ENCODE data around the gene SAMD4A. TPM values are rescaled to one million over a fixed set of nuclear protein-coding genes. Genes with fewer than 3 reads are reported as not detected.
"Not testable (repeated sequence)": the region's sequence is repeated elsewhere in the genome, so short reads cannot be mapped to it uniquely, and the experiment has no call there.

SAMD4A gene
- total and polyA plus RNA-seq, 2 of the 4 experiments (the other 2 are of a cell fraction), result 22.9 to 38.2 TPM

DNA sequence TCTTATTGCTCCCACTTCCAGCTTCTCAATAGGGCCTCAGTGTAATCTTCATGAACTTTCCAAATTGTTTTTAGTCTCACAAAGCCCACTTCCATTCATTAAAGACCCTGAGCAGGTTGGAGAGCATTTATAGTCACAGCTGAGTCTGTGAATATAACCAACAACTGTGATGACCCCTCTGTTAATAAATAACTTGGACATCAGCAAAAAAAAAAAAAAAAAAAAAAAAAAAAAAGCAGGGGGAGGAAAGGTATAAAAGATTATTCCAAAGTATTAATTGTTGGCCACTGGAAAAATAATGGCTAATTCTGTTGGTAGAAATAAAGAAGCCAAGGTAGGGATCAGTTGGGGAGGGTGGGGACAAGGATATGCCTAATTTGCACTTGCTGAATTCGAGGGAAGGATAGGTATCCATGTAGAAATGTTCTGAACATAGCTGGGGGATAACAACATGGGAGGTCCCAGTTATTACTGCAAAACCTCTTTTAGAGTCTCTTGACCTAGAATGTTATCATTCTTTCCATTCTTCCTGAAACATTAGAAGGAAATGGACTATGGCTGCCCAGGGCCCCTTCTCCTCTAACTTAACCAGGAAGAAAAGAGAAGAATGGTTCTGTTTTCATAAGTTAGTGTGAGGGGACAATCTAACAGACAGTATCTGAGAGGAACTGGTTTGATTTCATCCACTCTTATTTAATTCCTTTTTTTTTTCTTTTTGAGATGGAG, 56.5 kb downstream of the SAMD4A start (continued):
- TF ChIP-seq, protein P1, sequence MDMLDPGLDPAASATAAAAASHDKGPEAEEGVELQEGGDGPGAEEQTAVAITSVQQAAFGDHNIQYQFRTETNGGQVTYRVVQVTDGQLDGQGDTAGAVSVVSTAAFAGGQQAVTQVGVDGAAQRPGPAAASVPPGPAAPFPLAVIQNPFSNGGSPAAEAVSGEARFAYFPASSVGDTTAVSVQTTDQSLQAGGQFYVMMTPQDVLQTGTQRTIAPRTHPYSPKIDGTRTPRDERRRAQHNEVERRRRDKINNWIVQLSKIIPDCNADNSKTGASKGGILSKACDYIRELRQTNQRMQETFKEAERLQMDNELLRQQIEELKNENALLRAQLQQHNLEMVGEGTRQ (IDR thresholded peaks at IDR 0.05; ENCODE audit: low read depth, low read length), result no peak
- TF ChIP-seq RCOR1 (IDR thresholded peaks at IDR 0.05; ENCODE audit: insufficient replicate concordance, low read length), result no peak

DNA sequence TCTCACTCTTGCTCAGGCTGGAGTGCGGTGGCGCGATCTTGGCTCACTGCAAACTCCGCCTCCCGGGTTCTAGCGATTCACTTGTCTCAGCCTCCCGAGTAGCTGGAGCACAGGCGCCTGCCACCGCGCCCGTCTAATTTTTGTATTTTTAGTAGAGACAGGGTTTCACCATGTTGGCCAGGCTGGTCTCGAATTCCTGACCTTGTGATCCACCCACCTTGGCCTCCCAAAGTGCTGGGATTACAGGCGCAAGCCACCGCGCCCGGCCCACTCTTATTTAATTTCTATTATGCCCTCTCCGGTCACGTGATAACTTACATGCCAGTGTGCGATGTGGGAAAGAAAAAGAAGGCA, 57.1 kb downstream of the SAMD4A start:
- peak overlapping the region; percentile 90 for H2AK5ac ChIP-seq (ENCODE audit: low read depth, low read length)
- WGBS, 2 experiments (ENCODE audit: extremely low coverage in 2 of 2, insufficient read length in 1 of 2), result 100% methylated on average over 2 of the region's 19 CpGs; no CpG with 5 or more reads in 1 of the 2 experiments
- peak overlapping the region; percentile 81 for H3K18ac ChIP-seq (ENCODE audit: low read depth, low read length)
- H3K9me1 ChIP-seq (ENCODE audit: insufficient read depth, low read length), result peaks cover 38% of the 10 kb centered on the region
- dilution Hi-C loops (cut with HindIII; ENCODE audit: low sequenced_read_pairs, unreplicated experiment); ATAC-seq (ENCODE audit: low read depth); H3K27me3 ChIP-seq (ENCODE audit: control insufficient read depth, insufficient read depth, low read length); H3K9me3 ChIP-seq (ENCODE audit: control insufficient read depth, insufficient read depth, low read length); H3K36me3 ChIP-seq (ENCODE audit: control insufficient read depth, insufficient read depth, low read length); DNase-seq; POLR2A ChIA-PET (ENCODE audit: unreplicated experiment); in situ Hi-C loops (cut with MboI; ENCODE audit: low sequenced_read_pairs); H2AFZ ChIP-seq (replicated peaks; ENCODE audit: low read length, poor library complexity); BruUV-seq (replicated peaks); CTCF ChIA-PET; H3K56ac ChIP-seq (ENCODE audit: extremely low read depth, insufficient read depth, low read length); intact Hi-C loops (cut with micrococcal nuclease); H3K4me3 ChIP-seq (ENCODE audit: insufficient read depth, low read depth, low read length): not testable (repeated sequence)
- H4K8ac ChIP-seq (ENCODE audit: low read depth in 2 of 2, low read length in 2 of 2), result peak overlapping the region in 1 of 2 experiments; percentile 37; a peak in 1 of 4 replicates
- H2AK9ac ChIP-seq (replicated peaks; ENCODE audit: low read depth, low read length, poor library complexity), result peak overlapping the region; percentile 22
- H3K79me1 ChIP-seq (ENCODE audit: low read depth in 1 of 2, low read length in 2 of 2), result peaks cover 44 to 87% of the 10 kb centered on the region in 2 experiments
- H3K14ac ChIP-seq (replicated peaks; ENCODE audit: low read depth, low read length), result peak overlapping the region; percentile 77
- peak overlapping the region; percentile 75 for H3K4ac ChIP-seq (ENCODE audit: low read depth, low read length)
- H3K9ac ChIP-seq (ENCODE audit: low read depth, low read length), result peak overlapping the region; percentile 13; the same call in 1 of the 2 replicates
- H2BK5ac ChIP-seq (ENCODE audit: low read depth, low read length, poor library complexity, severe bottlenecking), result peak overlapping the region; percentile 80
- peaks cover 41% of the 10 kb centered on the region for H4K20me1 ChIP-seq (ENCODE audit: insufficient read depth, low read length)
- H2BK120ac ChIP-seq (ENCODE audit: low read depth, low read length), result peak overlapping the region; percentile 86
- peaks cover 34% of the 10 kb centered on the region for H3K4me1 ChIP-seq (ENCODE audit: control insufficient read depth, insufficient read depth, low read length)
- H2BK15ac ChIP-seq (ENCODE audit: low read depth, low read length), result peak overlapping the region; percentile 82; the same call in 2 of the 3 replicates
- peak overlapping the region; percentile 85; the same call in 1 of the 2 replicates for H3K23ac ChIP-seq (ENCODE audit: low read depth, low read length)
- peak overlapping the region; percentile 77 for H2BK20ac ChIP-seq (ENCODE audit: low read depth, low read length)
- peak overlapping the region; percentile 41; the same call in 1 of the 2 replicates for H3K4me2 ChIP-seq (ENCODE audit: low read depth, low read length)
- H3K27ac ChIP-seq (ENCODE audit: insufficient read depth, low read length), result peak overlapping the region; percentile 65
- H4K91ac ChIP-seq (ENCODE audit: insufficient read depth, low read depth, low read length), result peak overlapping the region; percentile 74; the same call in 1 of the 2 replicates
- H4K5ac ChIP-seq (ENCODE audit: low read depth, low read length), result peak overlapping the region; percentile 33
